SK-N-SH treated with all-trans-retinoic acid at 6 μM for 48 hours (cell line): ENCODE data around the gene REP15.

Source experiments
- ATAC-seq: fragments of 200-7000 bp; cut with Tn5 transposase; 3 replicates; pipeline ENCODE4 v1.9.1; 2020; ENCODE audit warnings: mild to moderate bottlenecking, moderate library complexity
- ARNTL ChIP-seq: fragments of 450-650 bp; formaldehyde crosslinking; IDR thresholded peaks from 2 replicates; pipeline ENCODE4 v1.5.0; 2020; ENCODE audit warnings: low read depth, mild to moderate bottlenecking, moderate library complexity, borderline replicate concordance
- BACH2 ChIP-seq: fragments of 250-450 bp; sonication (Bioruptor Pico); IDR thresholded peaks from 2 replicates; pipeline ENCODE4 v1.9.0; 2021; ENCODE audit warnings: mild to moderate bottlenecking, borderline replicate concordance
- CREB5 ChIP-seq: fragments of 250-450 bp; sonication (Bioruptor Pico); IDR thresholded peaks from 2 replicates; pipeline ENCODE4 v1.5.1; 2020; ENCODE audit warnings: low read depth, mild to moderate bottlenecking, moderate library complexity
- CSRNP3 ChIP-seq: fragments of 250-450 bp; sonication (Bioruptor Pico); IDR thresholded peaks from 2 replicates; pipeline ENCODE4 v1.5.1; 2021; ENCODE audit warnings: mild to moderate bottlenecking, moderate library complexity
- ESRRG ChIP-seq: fragments of 250-450 bp; sonication (Bioruptor Pico); IDR thresholded peaks from 2 replicates; pipeline ENCODE4 v1.6.1; 2021; ENCODE audit warnings: mild to moderate bottlenecking
- ISL1 ChIP-seq: fragments of 250-450 bp; sonication (Bioruptor Pico); IDR thresholded peaks from 2 replicates; pipeline ENCODE4 v2.1.2; 2022; ENCODE audit warnings: mild to moderate bottlenecking, moderate library complexity
- OSR1 ChIP-seq: fragments of 250-450 bp; sonication (Bioruptor Pico); IDR thresholded peaks from 2 replicates; pipeline ENCODE4 v1.8.0; 2022; ENCODE audit warnings: moderate library complexity, mild to moderate bottlenecking, inconsistent platforms
- PATZ1 ChIP-seq: fragments of 250-450 bp; sonication (Bioruptor Pico); IDR thresholded peaks from 2 replicates; pipeline ENCODE4 v1.8.0; 2020; ENCODE audit warnings: mild to moderate bottlenecking, moderate library complexity, borderline replicate concordance
- POU6F1 ChIP-seq: fragments of 250-450 bp; sonication (Bioruptor Pico); IDR thresholded peaks from 2 replicates; pipeline ENCODE4 v1.8.0; 2021; ENCODE audit warnings: low read depth, mild to moderate bottlenecking, moderate library complexity, borderline replicate concordance
- TCF4 ChIP-seq: fragments of 250-450 bp; sonication (Bioruptor Pico); IDR thresholded peaks from 2 replicates; pipeline ENCODE4 v1.8.0; 2021; ENCODE audit warnings: mild to moderate bottlenecking, moderate library complexity, borderline replicate concordance
- TSHZ2 ChIP-seq: fragments of 250-450 bp; sonication (Bioruptor Pico); IDR thresholded peaks from 2 replicates; pipeline ENCODE4 v1.5.0; 2020; ENCODE audit warnings: mild to moderate bottlenecking, moderate library complexity
- ZC3H10 ChIP-seq: fragments of 250-450 bp; sonication (Bioruptor Pico); IDR thresholded peaks from 2 replicates; pipeline ENCODE4 v1.5.1; 2021; ENCODE audit warnings: mild to moderate bottlenecking, moderate library complexity
- ZFP3 ChIP-seq: fragments of 250-450 bp; sonication (Bioruptor Pico); IDR thresholded peaks from 2 replicates; pipeline ENCODE4 v1.5.0; 2020; ENCODE audit warnings: mild to moderate bottlenecking, moderate library complexity
- ZFP30 ChIP-seq: fragments of 450-650 bp; formaldehyde crosslinking; IDR thresholded peaks from 2 replicates; pipeline ENCODE4 v1.5.0; 2022; ENCODE audit warnings: mild to moderate bottlenecking, moderate library complexity
- ZNF565 ChIP-seq: fragments of 450-650 bp; formaldehyde crosslinking; conservative IDR thresholded peaks from 2 replicates; pipeline ENCODE4 v1.5.0; 2020; ENCODE audit warnings: low read depth, mild to moderate bottlenecking, moderate library complexity
- ZNF70 ChIP-seq: fragments of 450-650 bp; formaldehyde crosslinking; IDR thresholded peaks from 2 replicates; pipeline ENCODE4 v1.5.0; 2020; ENCODE audit warnings: mild to moderate bottlenecking, moderate library complexity
- ZNF8 ChIP-seq: fragments of 450-650 bp; formaldehyde crosslinking; IDR thresholded peaks from 2 replicates; pipeline ENCODE4 v1.5.0; 2020; ENCODE audit warnings: mild to moderate bottlenecking, moderate library complexity

REP15 gene

GRCh38 chr12:27672643-27673042, 23.6 kb upstream of the REP15 start:
- no peak for TF ChIP-seq ISL1 (CRISPR knock-in tag)
- TF ChIP-seq TSHZ2: no peak
- TF ChIP-seq ESRRG: no peak
- TF ChIP-seq ZNF70 (CRISPR knock-in tag): no peak
- ATAC-seq: no peak

GRCh38 chr12:27673101-27673718, 23.0 kb upstream of the REP15 start:
- ATAC-seq: no peak
- TF ChIP-seq ZNF565 (CRISPR knock-in tag): no peak
- no peak for TF ChIP-seq POU6F1 (CRISPR knock-in tag)
- TF ChIP-seq CREB5 (CRISPR knock-in tag): no peak
- no peak for TF ChIP-seq ZFP30 (CRISPR knock-in tag)
- TF ChIP-seq OSR1: no peak
- no peak for TF ChIP-seq ZFP3 (CRISPR knock-in tag)
- TF ChIP-seq TCF4 (CRISPR knock-in tag): no peak
- TF ChIP-seq ZNF8 (CRISPR knock-in tag): no peak
- TF ChIP-seq ISL1 (CRISPR knock-in tag): no peak; the same call in 1 of the 2 replicates
- TF ChIP-seq CSRNP3 (CRISPR knock-in tag): no peak
- TF ChIP-seq BACH2 (CRISPR knock-in tag): no peak
- no peak for TF ChIP-seq PATZ1 (CRISPR knock-in tag)
- no peak for TF ChIP-seq ZNF70 (CRISPR knock-in tag)
- TF ChIP-seq ZC3H10: no peak
- TF ChIP-seq, all 23 proteins: peak for 0

- no peak for TF ChIP-seq ESRRG
- TF ChIP-seq POU6F1 (CRISPR knock-in tag): no peak
- no peak for TF ChIP-seq ISL1 (CRISPR knock-in tag)
- TF ChIP-seq CSRNP3 (CRISPR knock-in tag): no peak
- no peak for TF ChIP-seq CREB5 (CRISPR knock-in tag)
- TF ChIP-seq ARNTL: no peak
- no peak for TF ChIP-seq ZNF8 (CRISPR knock-in tag)
- ATAC-seq: no peak
Measured at GRCh38 chr12:27674989-27675388, 21.3 kb upstream of the REP15 start.
